A549 (cell line): ENCODE results near the gene GMPR. TPM values are rescaled to one million over a fixed set of nuclear protein-coding genes. Genes with fewer than 3 reads are reported as not detected.

Source experiments
- ATAC-seq, 2 experiments: fragments of 200-7000 bp in 1 of 2; fragments of >200 bp in 1 of 2; cut with Nextera tagmentation in 1 of 2; cut with Tn5 transposase in 1 of 2; 3 replicates each; pipeline versions ENCODE4 v1.8.0 to v1.9.1; 2018 to 2020; ENCODE audit warnings: mild to moderate bottlenecking in 1 of 2, moderate library complexity in 1 of 2
- CTCF ChIA-PET: fragments of 300-600 bp; sonication (Branson Sonifier 250); formaldehyde crosslinking; extraction: SDS; loops from one replicate; lab custom pipeline; 2021; ENCODE audit warnings: antibody characterized with exemption, inconsistent platforms; lab: Yijun Ruan, JAX
- POLR2A ChIA-PET: fragments of 350-600 bp; formaldehyde crosslinking; extraction: SDS; loops from one replicate; lab custom pipeline; 2021; ENCODE audit warnings: antibody characterized with exemption, inconsistent platforms; lab: Yijun Ruan, JAX
- DNase-seq, 2 experiments: peaks; one replicate each; pipeline versions ENCODE4 v3.0.0 to v3.0.0-alpha.2; 2011 to 2016; ENCODE audit warnings: low read depth in 1 of 2, low spot score in 1 of 2
- FAIRE-seq: peaks from 2 replicates; lab custom pipeline; 2011; peaks lifted over from hg19 to GRCh38; lab: Jason Lieb, UNC
- H3K27ac ChIP-seq, 2 experiments: fragments of >200 bp; sonication (Bioruptor Twin); formaldehyde crosslinking; 3 replicates each; pipeline ENCODE4 v1.5.1; 2016 to 2017
- H3K4me1 ChIP-seq: fragments of >200 bp; sonication (Bioruptor Twin); formaldehyde crosslinking; 3 replicates; pipeline ENCODE4 v1.6.1; 2016
- H3K4me2 ChIP-seq: fragments of >200 bp; sonication (Bioruptor Twin); formaldehyde crosslinking; 3 replicates; pipeline ENCODE4 v1.6.1; 2016
- H3K4me3 ChIP-seq: fragments of >200 bp; sonication (Bioruptor Twin); formaldehyde crosslinking; 3 replicates; pipeline ENCODE4 v1.5.1; 2016
- H3K9me3 ChIP-seq: fragments of >200 bp; sonication (Bioruptor Twin); formaldehyde crosslinking; 3 replicates; pipeline ENCODE4 v1.6.1; 2016
- CHD2 ChIP-seq: fragments of 150-350 bp; IDR thresholded peaks from 2 replicates; pipeline ENCODE4 v1.6.1; 2014; ENCODE audit warnings: low read length; ENCODE audit not compliant: partially characterized antibody
- CHD4 ChIP-seq: fragments of 200-600 bp; sonication (generic); IDR thresholded peaks from 2 replicates; pipeline ENCODE4 v1.6.1; 2016; ENCODE audit warnings: antibody characterized with exemption, mild to moderate bottlenecking, borderline replicate concordance
- GATA3 ChIP-seq: IDR thresholded peaks from 2 replicates; pipeline ENCODE4 v1.6.1; 2012; ENCODE audit warnings: borderline replicate concordance
- HEYL ChIP-seq: fragments of 250-450 bp; sonication (Bioruptor Pico); IDR thresholded peaks from 2 replicates; pipeline ENCODE4 v1.8.0; 2021; ENCODE audit warnings: mild to moderate bottlenecking, moderate library complexity
- JUN ChIP-seq, 2 experiments: fragments of >200 bp; sonication (Bioruptor Twin); formaldehyde crosslinking; IDR thresholded peaks; 2 replicates in 1 of 2; 3 replicates in 1 of 2; pipeline ENCODE4 v1.6.1; 2016 to 2017
- KDM5A ChIP-seq: fragments of 200-600 bp; sonication (generic); IDR thresholded peaks from 2 replicates; pipeline ENCODE4 v1.6.1; 2016; ENCODE audit warnings: antibody characterized with exemption, mild to moderate bottlenecking
- NFE2L2 ChIP-seq: fragments of 150-350 bp; conservative IDR thresholded peaks from 2 replicates; pipeline ENCODE4 v1.6.1; 2014; ENCODE audit warnings: low read length
- RARB ChIP-seq: fragments of 250-450 bp; sonication (Bioruptor Pico); IDR thresholded peaks from 2 replicates; pipeline ENCODE4 v1.8.0; 2021; ENCODE audit warnings: mild to moderate bottlenecking, moderate library complexity
- SMC3 ChIP-seq: fragments of >200 bp; sonication (Bioruptor Twin); formaldehyde crosslinking; IDR thresholded peaks from 3 replicates; pipeline ENCODE4 v1.6.1; 2018; ENCODE audit warnings: inconsistent platforms
- TFCP2L1 ChIP-seq: fragments of 250-450 bp; sonication (Bioruptor Pico); IDR thresholded peaks from 2 replicates; pipeline ENCODE4 v1.5.0; 2021; ENCODE audit warnings: mild to moderate bottlenecking
- WGBS: methylation state at CpG from one replicate; pipeline ENCODE4 v1.1.6; 2017; ENCODE audit errors: missing lambda C conversion rate; 5-methylcytosine and 5-hydroxymethylcytosine counted together
- polyA minus RNA-seq: library from RNA; depleted of rRNA, polyadenylated mRNA; stranded (reverse); fragments of >200 nt; gene quantifications from 2 replicates; pipeline ENCODE4 v1.2.3, GENCODE V29; 2011; rRNA and poly(A)+ RNA removed
- polyA plus RNA-seq, 4 experiments: library from polyadenylated mRNA; depleted of rRNA in 3 of 4; stranded (reverse); fragments of >200 nt; fragmentation: RNase III in 1 of 4; extraction: RNeasy Plus Mini Kit Qiagen cat#74134 plus additional on column Dnase treatment in 1 of 4; gene quantifications; 2 replicates in 3 of 4; 3 replicates in 1 of 4; pipeline ENCODE4 v1.2.3, GENCODE V29; 2011 to 2017
- TF ChIP-seq, protein P1 (sequence below): fragments of 150-350 bp; IDR thresholded peaks from 2 replicates; pipeline ENCODE4 v1.6.1; 2014; ENCODE audit warnings: low read depth, mild to moderate bottlenecking, low read length

Gene GMPR
- polyA plus RNA-seq (2011; rRNA removed) (0.34 and 0.48 TPM in 2 replicates), polyA plus RNA-seq (2017; fragmentation: RNase III; extraction: RNeasy Plus Mini Kit Qiagen cat#74134 plus additional on column Dnase treatment) (0.23 to 0.53 TPM (median 0.26 TPM) in 3 replicates), polyA minus RNA-seq (0.15 TPM in 1 of 2 replicates, not detected in the other)
- 0.32 and 0.41 TPM in 2 replicates for polyA plus RNA-seq (2012; cell fraction: cytosol; rRNA removed)
- polyA plus RNA-seq (2012; cell fraction: nucleus; rRNA removed): 0.06 and 0.20 TPM in 2 replicates

DNA sequence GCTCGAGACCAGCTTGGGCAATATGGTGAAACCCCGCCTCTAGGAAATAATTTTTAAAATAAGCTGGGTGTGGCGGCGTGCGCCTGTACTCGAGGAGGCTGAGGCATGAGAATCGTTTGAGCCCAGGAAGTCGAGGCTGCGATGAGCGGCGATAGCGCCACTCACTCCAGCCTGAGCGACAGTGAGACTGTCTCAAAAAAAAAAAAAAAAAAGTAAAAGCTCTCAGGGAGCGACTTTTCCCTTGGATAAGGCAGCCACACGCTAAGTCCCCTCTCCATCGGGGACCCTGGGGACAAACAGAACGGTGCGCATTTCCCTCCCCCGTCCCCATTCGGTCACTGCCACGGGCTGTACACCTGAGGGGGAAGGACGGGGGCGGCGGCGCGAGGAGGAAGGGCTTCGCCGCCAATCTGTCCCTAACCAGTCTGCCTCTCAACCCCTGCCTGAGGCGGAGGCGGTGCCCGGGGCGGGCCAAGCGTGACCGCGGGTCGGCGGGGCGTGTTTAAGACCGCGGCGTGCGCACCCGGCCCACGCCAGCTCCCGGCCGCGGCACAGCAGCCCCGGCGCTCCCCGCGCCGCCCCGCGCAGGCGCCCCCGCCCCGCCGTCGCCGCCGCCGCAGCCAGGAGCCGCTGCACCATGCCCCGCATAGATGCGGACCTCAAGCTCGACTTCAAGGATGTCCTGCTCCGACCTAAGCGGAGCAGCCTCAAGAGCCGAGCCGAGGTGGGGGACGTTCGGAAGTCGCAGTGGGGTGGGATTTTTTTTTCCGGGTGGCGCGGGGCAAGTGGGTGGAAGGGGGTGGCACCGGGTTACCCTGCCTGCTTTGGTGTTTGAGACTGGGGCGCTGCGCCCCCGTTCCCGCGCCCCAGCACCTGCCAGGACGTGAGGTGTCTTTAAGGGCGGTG, at the start of gene GMPR:
GMPR (plus strand) TSS at position 531 of the 906 bp plus-strand sequence; CDS start at position 638, 107 bp downstream.
- H3K4me3 ChIP-seq: peak within 1 kb of the TSS; percentile 65
- no peak for DNase-seq
- peak; percentile 73 to 74; a peak in 5 of 6 replicates for ATAC-seq
- H3K9me3 ChIP-seq: no peaks in the 10 kb centered on the region
- ChIA-PET POLR2A (interaction anchor here (0.6 kb wide), 1 partner anchor 15 kb away, joined by 3 read pairs; no protein-coding TSS in a partner anchor), CTCF (interaction anchor here (0.7 to 1.7 kb wide), 2 partner anchors 28 to 40 kb away, joined by 3 to 4 read pairs; no protein-coding TSS in a partner anchor)
- H3K4me2 ChIP-seq: peak within 1 kb of the TSS; percentile 94
- peak within 1 kb of the TSS; percentile 13 to 65; a peak in 4 of 6 replicates for H3K27ac ChIP-seq
- WGBS: 24% methylated on average over 22 of the region's 84 CpGs
- no peaks in the 10 kb centered on the region for H3K4me1 ChIP-seq
- FAIRE-seq: no peak
- TF ChIP-seq, protein P1, sequence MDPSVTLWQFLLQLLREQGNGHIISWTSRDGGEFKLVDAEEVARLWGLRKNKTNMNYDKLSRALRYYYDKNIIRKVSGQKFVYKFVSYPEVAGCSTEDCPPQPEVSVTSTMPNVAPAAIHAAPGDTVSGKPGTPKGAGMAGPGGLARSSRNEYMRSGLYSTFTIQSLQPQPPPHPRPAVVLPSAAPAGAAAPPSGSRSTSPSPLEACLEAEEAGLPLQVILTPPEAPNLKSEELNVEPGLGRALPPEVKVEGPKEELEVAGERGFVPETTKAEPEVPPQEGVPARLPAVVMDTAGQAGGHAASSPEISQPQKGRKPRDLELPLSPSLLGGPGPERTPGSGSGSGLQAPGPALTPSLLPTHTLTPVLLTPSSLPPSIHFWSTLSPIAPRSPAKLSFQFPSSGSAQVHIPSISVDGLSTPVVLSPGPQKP: no peak
- no peak for TF ChIP-seq CHD2
- TF ChIP-seq, all 56 proteins: peak for 0

DNA sequence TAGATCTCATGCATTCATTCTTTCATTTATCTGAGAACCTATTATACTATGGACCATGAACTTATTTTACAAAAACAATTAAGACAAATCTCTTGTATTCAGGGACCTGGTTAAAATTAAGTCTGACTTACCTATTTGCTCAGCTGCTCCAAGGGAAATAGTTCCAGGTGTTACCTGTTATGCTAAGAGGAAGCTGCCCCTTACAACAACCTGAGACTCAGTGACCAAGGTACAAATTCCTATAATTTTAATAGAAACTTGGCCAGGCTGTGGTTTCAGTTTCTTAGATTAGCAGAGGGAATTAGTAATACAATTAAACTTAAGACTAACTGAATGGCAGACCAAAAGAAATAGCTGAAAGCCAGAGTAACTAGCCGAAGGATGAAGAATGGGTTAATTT, 48.2 kb upstream of the GMPR start:
- TF ChIP-seq NFE2L2 (no peak), KDM5A (no peak), SMC3 (no peak)
- H3K9me3 ChIP-seq: no peaks in the 10 kb centered on the region
- POLR2A ChIA-PET: no interaction called here
- CTCF ChIA-PET: interaction anchor here (0.9 to 1.1 kb wide), 3 partner anchors 17 to 499 kb away, joined by 3 read pairs; no protein-coding TSS in a partner anchor
- ATAC-seq (no peak), FAIRE-seq (no peak), DNase-seq (no peak)
- no peak overlapping the region for H3K27ac ChIP-seq
- H3K4me1 ChIP-seq: no peaks in the 10 kb centered on the region
- H3K4me3 ChIP-seq: no peak overlapping the region
- H3K4me2 ChIP-seq: no peak overlapping the region
- WGBS: 69% methylated on average over 1 of the region's 1 CpG

GRCh38 chr6:16196260-16196983, 42.0 kb upstream of the GMPR start:
- Histone ChIP-seq H3K4me3 (peak overlapping the region; percentile 43), H3K4me2 (peak overlapping the region; percentile 68), H3K27ac (no peak overlapping the region), H3K4me1 (no peaks in the 10 kb centered on the region), H3K9me3 (no peaks in the 10 kb centered on the region)
- FAIRE-seq: no peak
- ChIA-PET CTCF (interaction anchor here (0.9 to 2.3 kb wide), 3 partner anchors 10 to 505 kb away, joined by 3 to 7 read pairs (median 6); no protein-coding TSS in a partner anchor), POLR2A (no interaction called here)
- TF ChIP-seq TFCP2L1 (CRISPR knock-in tag) (no peak), RARB (CRISPR knock-in tag) (no peak), CHD4 (no peak)
- peak; percentile 39 to 58; a peak in 5 of 6 replicates for ATAC-seq
- DNase-seq: no peak
- WGBS: 23% methylated on average over 13 of the region's 14 CpGs

- H3K4me3 ChIP-seq: peak overlapping the region; percentile 43
- CTCF ChIA-PET: interaction anchor here (0.9 to 2.3 kb wide), 5 partner anchors 9 to 506 kb away, joined by 3 to 7 read pairs (median 6); no protein-coding TSS in a partner anchor
- TF ChIP-seq JUN (IDR thresholded peaks at IDR 0.05): no peak
- TF ChIP-seq GATA3: no peak
- no peak for TF ChIP-seq HEYL (CRISPR knock-in tag)
Measured at GRCh38 chr6:16196984-16197546, 41.3 kb upstream of the GMPR start.

More at GRCh38 chr6:16196984-16197546, 41.3 kb upstream of the GMPR start:
- DNase-seq: peak in 1 of 2 experiments; percentile 6
- Histone ChIP-seq H3K4me2 (peak overlapping the region; percentile 68), H3K27ac (no peak overlapping the region), H3K4me1 (no peaks in the 10 kb centered on the region), H3K9me3 (no peaks in the 10 kb centered on the region)
- ATAC-seq: peak in 1 of 2 experiments; percentile 53; a peak in 3 of 6 replicates
- no peak for FAIRE-seq
- WGBS: 13% methylated on average over 11 of the region's 19 CpGs
- POLR2A ChIA-PET: no interaction called here
